ENCODE data around the gene CORO7.

Gene CORO7

DNA sequence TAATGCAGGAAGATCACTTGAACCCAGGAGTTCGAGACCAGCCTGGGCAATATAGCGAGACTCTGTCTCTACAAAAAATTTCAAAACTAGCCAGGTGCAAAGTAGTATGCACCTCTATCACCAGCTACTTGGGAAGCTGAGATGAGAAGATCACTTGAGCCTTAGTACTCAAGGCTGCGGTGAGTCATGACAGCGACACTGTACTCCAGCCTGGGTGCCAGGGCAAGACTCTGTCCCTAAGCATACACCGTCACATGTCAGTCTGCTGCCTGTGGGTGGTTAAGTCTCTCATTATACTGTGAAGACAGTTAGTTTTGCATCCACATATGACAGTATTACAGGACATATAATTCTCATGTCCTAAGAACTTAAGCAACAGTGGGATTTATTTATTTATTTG is 36.3 kb upstream of the CORO7 start:
- H3K36me3 ChIP-seq (replicated peaks in 1 of 2; ENCODE audit: control insufficient read depth in 2 of 2, insufficient read depth in 2 of 2, low read length in 2 of 2), result peaks cover 35 to 92% of the 10 kb centered on the region in 2 donors
- no peak overlapping the region for H4K8ac ChIP-seq (ENCODE audit: low read depth, low read length)
- H2BK12ac ChIP-seq (ENCODE audit: low read length), result no peak overlapping the region
- no peak overlapping the region for H3K4me2 ChIP-seq (ENCODE audit: insufficient read depth, low read length, poor library complexity, severe bottlenecking)
- H3K4ac ChIP-seq (ENCODE audit: low read length), result no peak overlapping the region
- no peak overlapping the region for H2BK15ac ChIP-seq (ENCODE audit: low read length)
- WGBS, 2 donors (ENCODE audit: extremely low coverage in 2 of 2, insufficient read length in 2 of 2, insufficient replicate concordance in 1 of 2), result no CpG with 5 or more reads among the region's 5 CpGs
- H3K9me3 ChIP-seq (replicated peaks in 1 of 2; ENCODE audit: control insufficient read depth in 2 of 2, insufficient read depth in 1 of 2, low read depth in 1 of 2, low read length in 2 of 2), result no peaks in the 10 kb centered on the region
- no peak for DNase-seq (ENCODE audit: low spot score)
- no peak overlapping the region for H3K18ac ChIP-seq (ENCODE audit: low read length)
- H3K79me1 ChIP-seq (ENCODE audit: low read depth, low read length), result peaks cover 3% of the 10 kb centered on the region
- H3K4me1 ChIP-seq (ENCODE audit: control insufficient read depth in 2 of 2, insufficient read depth in 1 of 2, low read depth in 1 of 2, low read length in 2 of 2), result peaks cover 0 to 2% of the 10 kb centered on the region in 2 donors
- H3K23ac ChIP-seq (ENCODE audit: low read depth, low read length, poor library complexity), result no peak overlapping the region
- H2BK120ac ChIP-seq (ENCODE audit: low read depth, low read length), result no peak overlapping the region
- no peak overlapping the region for H3K27ac ChIP-seq (replicated peaks; ENCODE audit: low read length)
- H3K4me3 ChIP-seq (ENCODE audit: low read length in 2 of 2), result no peak overlapping the region
- H2BK5ac ChIP-seq (ENCODE audit: low read length), result no peak overlapping the region
- no peak overlapping the region for H3K9ac ChIP-seq (ENCODE audit: low read depth, low read length, poor library complexity)
- no peak overlapping the region for H2AK5ac ChIP-seq (ENCODE audit: low read depth, low read length)
- no peaks in the 10 kb centered on the region for H3K27me3 ChIP-seq (ENCODE audit: control insufficient read depth in 3 of 3, insufficient read depth in 3 of 3, low read depth in 1 of 3, low read length in 3 of 3)
- no peak overlapping the region for H2AFZ ChIP-seq (ENCODE audit: low read length)
- no peak overlapping the region for H4K91ac ChIP-seq (ENCODE audit: low read depth, low read length, poor library complexity)
- H3K14ac ChIP-seq (ENCODE audit: low read length), result no peak overlapping the region

DNA sequence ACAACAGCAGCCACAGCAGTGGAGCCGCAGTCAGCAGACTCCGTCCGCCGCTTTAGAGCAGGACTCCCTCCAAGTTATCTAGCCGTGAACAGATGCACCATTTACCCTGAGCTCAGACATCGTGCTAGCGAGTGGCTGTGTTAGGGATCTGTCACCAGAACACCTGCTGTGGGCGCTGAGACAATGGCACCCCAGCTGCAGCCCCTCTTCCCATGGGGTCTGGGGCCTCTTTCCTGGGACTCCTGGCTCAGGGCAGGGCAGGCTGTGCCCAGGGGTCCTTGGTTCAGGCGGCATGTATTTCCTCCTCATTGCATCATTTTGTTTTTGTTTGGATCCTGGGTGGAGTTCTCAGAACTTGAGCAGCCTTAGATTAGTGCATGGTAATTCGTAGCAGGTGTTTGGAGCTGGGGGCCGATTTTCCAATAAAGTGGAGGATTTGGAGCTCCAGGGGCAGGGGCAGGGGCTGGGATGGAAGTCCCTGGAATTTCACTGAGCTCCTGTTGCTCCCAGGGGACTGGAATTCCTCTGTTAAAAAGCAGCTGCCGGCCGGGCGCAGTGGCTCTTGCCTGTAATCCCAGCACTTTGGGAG is 34.6 kb upstream of the CORO7 start:
- Histone ChIP-seq H2BK15ac (ENCODE audit: low read length) (no peak overlapping the region), H3K9ac (ENCODE audit: low read depth, low read length, poor library complexity) (no peak overlapping the region), H2BK120ac (ENCODE audit: low read depth, low read length) (no peak overlapping the region), H4K8ac (ENCODE audit: low read depth, low read length) (no peak overlapping the region), H2BK5ac (ENCODE audit: low read length) (no peak overlapping the region), H2BK12ac (ENCODE audit: low read length) (no peak overlapping the region), H3K27ac (replicated peaks; ENCODE audit: low read length) (no peak overlapping the region), H3K23ac (ENCODE audit: low read depth, low read length, poor library complexity) (no peak overlapping the region), H3K4me2 (ENCODE audit: insufficient read depth, low read length, poor library complexity, severe bottlenecking) (no peak overlapping the region), H3K27me3 (ENCODE audit: control insufficient read depth in 3 of 3, insufficient read depth in 3 of 3, low read depth in 1 of 3, low read length in 3 of 3) (no peaks in the 10 kb centered on the region), H3K18ac (ENCODE audit: low read length) (no peak overlapping the region), H3K79me1 (ENCODE audit: low read depth, low read length) (peaks cover 3% of the 10 kb centered on the region), H3K4me3 (ENCODE audit: low read length in 2 of 2) (no peak overlapping the region), H3K4ac (ENCODE audit: low read length) (no peak overlapping the region), H4K91ac (ENCODE audit: low read depth, low read length, poor library complexity) (no peak overlapping the region), H2AFZ (ENCODE audit: low read length) (no peak overlapping the region), H3K9me3 (replicated peaks in 1 of 2; ENCODE audit: control insufficient read depth in 2 of 2, insufficient read depth in 1 of 2, low read depth in 1 of 2, low read length in 2 of 2) (no peaks in the 10 kb centered on the region), H3K4me1 (ENCODE audit: control insufficient read depth in 2 of 2, insufficient read depth in 1 of 2, low read depth in 1 of 2, low read length in 2 of 2) (peaks cover 0 to 2% of the 10 kb centered on the region in 2 donors), H3K36me3 (replicated peaks in 1 of 2; ENCODE audit: control insufficient read depth in 2 of 2, insufficient read depth in 2 of 2, low read length in 2 of 2) (peaks cover 40 to 93% of the 10 kb centered on the region in 2 donors), H3K14ac (ENCODE audit: low read length) (peak overlapping the region; percentile 8), H2AK5ac (ENCODE audit: low read depth, low read length) (no peak overlapping the region)
- no CpG with 5 or more reads among the region's 14 CpGs for WGBS, 2 donors (ENCODE audit: extremely low coverage in 2 of 2, insufficient read length in 2 of 2, insufficient replicate concordance in 1 of 2)
- no peak for DNase-seq (ENCODE audit: low spot score)

DNA sequence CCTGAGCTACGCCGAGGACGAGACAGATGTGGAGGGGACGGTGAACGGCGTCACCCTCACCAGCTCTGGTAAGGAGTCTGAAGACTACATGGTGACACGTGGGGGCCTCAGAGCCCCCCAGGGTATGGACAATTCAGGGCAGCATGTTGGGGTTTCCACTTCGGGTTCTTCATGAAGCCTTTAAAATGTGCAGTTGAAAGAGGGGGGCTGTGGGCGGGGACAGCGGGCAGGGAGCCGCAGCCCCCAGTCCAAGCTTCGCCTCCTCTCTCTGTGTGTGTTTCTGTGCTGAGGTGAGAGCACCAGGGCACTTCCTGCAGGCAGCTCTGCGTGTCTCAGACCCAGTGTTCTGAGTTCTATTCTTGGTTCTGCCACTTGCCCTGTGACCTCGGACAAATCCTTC is 34.0 kb upstream of the CORO7 start:
- Histone ChIP-seq H2BK15ac (ENCODE audit: low read length) (no peak overlapping the region), H3K14ac (ENCODE audit: low read length) (peak overlapping the region; percentile 8), H2BK12ac (ENCODE audit: low read length) (no peak overlapping the region), H3K27me3 (ENCODE audit: control insufficient read depth in 3 of 3, insufficient read depth in 3 of 3, low read depth in 1 of 3, low read length in 3 of 3) (no peaks in the 10 kb centered on the region), H3K4me3 (ENCODE audit: low read length in 2 of 2) (no peak overlapping the region), H3K4ac (ENCODE audit: low read length) (no peak overlapping the region), H3K79me1 (ENCODE audit: low read depth, low read length) (peaks cover 3% of the 10 kb centered on the region), H3K23ac (ENCODE audit: low read depth, low read length, poor library complexity) (no peak overlapping the region), H3K9me3 (replicated peaks in 1 of 2; ENCODE audit: control insufficient read depth in 2 of 2, insufficient read depth in 1 of 2, low read depth in 1 of 2, low read length in 2 of 2) (no peaks in the 10 kb centered on the region), H3K4me1 (ENCODE audit: control insufficient read depth in 2 of 2, insufficient read depth in 1 of 2, low read depth in 1 of 2, low read length in 2 of 2) (peaks cover 0 to 2% of the 10 kb centered on the region in 2 donors), H3K9ac (ENCODE audit: low read depth, low read length, poor library complexity) (no peak overlapping the region), H2BK120ac (ENCODE audit: low read depth, low read length) (no peak overlapping the region), H2AK5ac (ENCODE audit: low read depth, low read length) (no peak overlapping the region), H2AFZ (ENCODE audit: low read length) (no peak overlapping the region), H3K36me3 (replicated peaks in 1 of 2; ENCODE audit: control insufficient read depth in 2 of 2, insufficient read depth in 2 of 2, low read length in 2 of 2) (peaks cover 37 to 92% of the 10 kb centered on the region in 2 donors), H3K4me2 (ENCODE audit: insufficient read depth, low read length, poor library complexity, severe bottlenecking) (no peak overlapping the region), H3K27ac (replicated peaks; ENCODE audit: low read length) (no peak overlapping the region), H4K8ac (ENCODE audit: low read depth, low read length) (no peak overlapping the region), H3K18ac (ENCODE audit: low read length) (no peak overlapping the region), H4K91ac (ENCODE audit: low read depth, low read length, poor library complexity) (no peak overlapping the region), H2BK5ac (ENCODE audit: low read length) (no peak overlapping the region)
- no peak for DNase-seq (ENCODE audit: low spot score)
- no CpG with 5 or more reads among the region's 14 CpGs for WGBS, 2 donors (ENCODE audit: extremely low coverage in 2 of 2, insufficient read length in 2 of 2, insufficient replicate concordance in 1 of 2)

DNA sequence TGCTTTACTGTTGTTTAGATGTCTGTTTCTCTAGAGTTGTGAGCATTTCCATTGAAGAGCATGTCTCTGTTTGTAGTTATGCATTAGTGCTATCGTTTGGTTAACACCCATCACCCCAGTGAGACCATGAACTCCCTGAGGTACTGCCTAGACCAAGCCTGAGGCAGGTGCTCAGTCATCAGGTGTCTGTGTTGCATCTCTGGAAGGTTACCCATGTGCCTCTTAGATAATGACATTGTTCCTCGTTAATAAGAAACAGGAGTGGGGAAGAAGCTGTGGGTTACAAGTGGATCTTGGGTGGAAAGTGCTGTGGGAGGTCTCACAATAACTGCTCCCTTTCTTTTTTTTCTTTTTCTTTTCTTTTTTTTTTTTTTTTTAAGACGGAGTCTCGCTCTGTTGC is 27.6 kb upstream of the CORO7 start:
- H4K8ac ChIP-seq (ENCODE audit: low read depth, low read length), result no peak overlapping the region
- no peak overlapping the region for H3K27ac ChIP-seq (replicated peaks; ENCODE audit: low read length)
- no peak overlapping the region for H2BK5ac ChIP-seq (ENCODE audit: low read length)
- DNase-seq (ENCODE audit: low spot score), result no peak
- H3K18ac ChIP-seq (ENCODE audit: low read length), result no peak overlapping the region
- H3K4me3 ChIP-seq (ENCODE audit: low read length in 2 of 2), result no peak overlapping the region
- no peak overlapping the region for H2BK15ac ChIP-seq (ENCODE audit: low read length)
- H3K14ac ChIP-seq (ENCODE audit: low read length), result no peak overlapping the region
- peaks cover 0 to 1% of the 10 kb centered on the region in 2 donors for H3K9me3 ChIP-seq (replicated peaks in 1 of 2; ENCODE audit: control insufficient read depth in 2 of 2, insufficient read depth in 1 of 2, low read depth in 1 of 2, low read length in 2 of 2)
- H2BK120ac ChIP-seq (ENCODE audit: low read depth, low read length), result no peak overlapping the region
- H2AK5ac ChIP-seq (ENCODE audit: low read depth, low read length), result no peak overlapping the region
- no peaks in the 10 kb centered on the region for H3K79me1 ChIP-seq (ENCODE audit: low read depth, low read length)
- H2BK12ac ChIP-seq (ENCODE audit: low read length), result no peak overlapping the region
- no peak overlapping the region for H2AFZ ChIP-seq (ENCODE audit: low read length)
- H3K9ac ChIP-seq (ENCODE audit: low read depth, low read length, poor library complexity), result no peak overlapping the region
- H3K36me3 ChIP-seq (replicated peaks in 1 of 2; ENCODE audit: control insufficient read depth in 2 of 2, insufficient read depth in 2 of 2, low read length in 2 of 2), result peaks cover 49 to 90% of the 10 kb centered on the region in 2 donors
- H3K4ac ChIP-seq (ENCODE audit: low read length), result no peak overlapping the region
- no peaks in the 10 kb centered on the region for H3K27me3 ChIP-seq (ENCODE audit: control insufficient read depth in 3 of 3, insufficient read depth in 3 of 3, low read depth in 1 of 3, low read length in 3 of 3)
- H4K91ac ChIP-seq (ENCODE audit: low read depth, low read length, poor library complexity), result no peak overlapping the region
- H3K4me1 ChIP-seq (ENCODE audit: control insufficient read depth in 2 of 2, insufficient read depth in 1 of 2, low read depth in 1 of 2, low read length in 2 of 2), result no peaks in the 10 kb centered on the region
- no peak overlapping the region for H3K23ac ChIP-seq (ENCODE audit: low read depth, low read length, poor library complexity)
- no peak overlapping the region for H3K4me2 ChIP-seq (ENCODE audit: insufficient read depth, low read length, poor library complexity, severe bottlenecking)
- WGBS, 2 donors (ENCODE audit: extremely low coverage in 2 of 2, insufficient read length in 2 of 2, insufficient replicate concordance in 1 of 2), result no CpG with 5 or more reads among the region's 4 CpGs
